CD4-positive, CD25-positive, alpha-beta regulatory T cell (primary cell): ENCODE results near the gene TNS1. TPM values are rescaled to one million over a fixed set of nuclear protein-coding genes. Genes with fewer than 3 reads are reported as not detected.

Experiments
- ATAC-seq, 2 donors: fragments of 150-1000 bp; cut with Tn5 transposase; one replicate each; pipeline ENCODE4 v1.10.0; 2021; ENCODE audit warnings: low read depth in 2 of 2, moderate number of reproducible peaks in 2 of 2, moderate library complexity in 1 of 2
- DNase-seq, 3 donors: peaks; one replicate each; pipeline versions ENCODE4 v3.0.0 to v3.0.0-alpha.2; 2012 to 2022; ENCODE audit warnings: mixed read lengths in 1 of 3
- H3K27ac ChIP-seq: one replicate; pipeline ENCODE4 v1.7.0; 2013; ENCODE audit warnings: mild to moderate bottlenecking, low read length; ENCODE audit not compliant: insufficient read depth, poor library complexity, severe bottlenecking
- H3K27me3 ChIP-seq: one replicate; pipeline ENCODE4 v1.7.0; 2013; ENCODE audit warnings: low read length; ENCODE audit not compliant: control insufficient read depth, insufficient read depth
- H3K36me3 ChIP-seq: one replicate; pipeline ENCODE4 v1.7.0; 2013; ENCODE audit warnings: mild to moderate bottlenecking, low read length, moderate library complexity; ENCODE audit not compliant: control insufficient read depth, insufficient read depth
- H3K4me1 ChIP-seq: 2 replicates; pipeline ENCODE4 v1.7.0; 2013; ENCODE audit warnings: mild to moderate bottlenecking, low read length; ENCODE audit not compliant: insufficient read depth, control insufficient read depth, poor library complexity, severe bottlenecking
- H3K4me3 ChIP-seq: one replicate; pipeline ENCODE4 v1.7.0; 2013; ENCODE audit warnings: low read depth, mild to moderate bottlenecking, low read length, moderate library complexity
- H3K9me3 ChIP-seq, 2 experiments: 1 replicate in 1 of 2; 2 replicates in 1 of 2; pipeline ENCODE4 v1.7.0; 2013; ENCODE audit warnings: low read length in 2 of 2, mild to moderate bottlenecking in 1 of 2, moderate library complexity in 1 of 2; ENCODE audit not compliant: control insufficient read depth in 2 of 2
- H3K27ac Mint-ChIP-seq, 3 donors: one replicate each; pipeline ENCODE4 v1.8.0; 2020 to 2022; ENCODE audit warnings: mild to moderate bottlenecking in 3 of 3, mixed read lengths in 3 of 3, moderate library complexity in 2 of 3
- H3K27me3 Mint-ChIP-seq: one replicate; pipeline ENCODE4 v1.8.0; 2022; ENCODE audit warnings: mild to moderate bottlenecking, mixed read lengths
- H3K36me3 Mint-ChIP-seq: one replicate; pipeline ENCODE4 v1.8.0; 2020; ENCODE audit warnings: mixed read lengths
- H3K4me1 Mint-ChIP-seq, 4 donors: one replicate each; pipeline ENCODE4 v1.8.0; 2020 to 2022; ENCODE audit warnings: mixed read lengths in 4 of 4, mild to moderate bottlenecking in 1 of 4
- H3K4me3 Mint-ChIP-seq, 4 donors: one replicate each; pipeline ENCODE4 v1.8.0; 2020 to 2022; ENCODE audit warnings: mild to moderate bottlenecking in 4 of 4, mixed read lengths in 4 of 4, moderate library complexity in 3 of 4
- H3K9me3 Mint-ChIP-seq, 7 donors: one replicate each; pipeline ENCODE4 v1.8.0; 2020 to 2022; ENCODE audit warnings: mixed read lengths in 7 of 7, mild to moderate bottlenecking in 3 of 7, moderate library complexity in 2 of 7
- polyA plus RNA-seq, 4 donors: library from polyadenylated mRNA; unstranded; fragments of 300-500 nt; fragmentation: Illumina TruSeq; gene quantifications; one replicate each; pipeline ENCODE4 v1.2.3, GENCODE V29; 2021
- total RNA-seq: library from RNA; stranded (reverse); gene quantifications from one replicate; pipeline ENCODE4 v1.2.3, GENCODE V29; 2022

The TNS1 gene
- total and polyA plus RNA-seq, 5 donors from 2014 or later: 0.49 TPM; not detected in 4

DNA sequence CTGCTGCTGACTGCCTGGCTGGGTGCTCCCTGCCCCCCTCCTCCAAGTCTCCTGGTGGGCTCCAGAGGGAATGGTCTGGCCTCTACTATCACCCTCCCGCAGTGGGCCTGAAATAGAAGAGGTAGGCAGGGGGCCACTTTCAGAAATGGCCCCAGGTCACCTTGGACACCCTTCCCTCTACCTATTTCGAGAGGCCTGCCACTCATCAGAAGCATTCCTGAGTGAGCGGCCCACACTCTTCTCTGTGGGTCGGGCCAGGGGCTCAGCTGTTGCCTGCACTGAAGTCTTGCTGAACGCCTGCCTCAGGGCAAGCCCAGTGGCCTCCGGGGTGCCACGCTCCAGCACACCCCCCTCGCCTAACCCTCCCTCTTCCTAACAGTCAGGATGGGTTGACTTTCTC lies 124.9 kb downstream of the TNS1 start:
- no peaks in the 10 kb centered on the region for H3K36me3 ChIP-seq
- H3K9me3 ChIP-seq: no peaks in the 10 kb centered on the region
- no peak overlapping the region for H3K27ac Mint-ChIP-seq
- H3K36me3 Mint-ChIP-seq: no peaks in the 10 kb centered on the region
- ATAC-seq: no peak
- H3K27ac ChIP-seq: no peak overlapping the region
- H3K27me3 Mint-ChIP-seq: no peaks in the 10 kb centered on the region
- H3K9me3 Mint-ChIP-seq: no peaks in the 10 kb centered on the region
- no peaks in the 10 kb centered on the region for H3K4me1 Mint-ChIP-seq
- H3K27me3 ChIP-seq: no peaks in the 10 kb centered on the region
- no peaks in the 10 kb centered on the region for H3K4me1 ChIP-seq
- no peak overlapping the region for H3K4me3 Mint-ChIP-seq
- no peak for DNase-seq
- H3K4me3 ChIP-seq: no peak overlapping the region

DNA sequence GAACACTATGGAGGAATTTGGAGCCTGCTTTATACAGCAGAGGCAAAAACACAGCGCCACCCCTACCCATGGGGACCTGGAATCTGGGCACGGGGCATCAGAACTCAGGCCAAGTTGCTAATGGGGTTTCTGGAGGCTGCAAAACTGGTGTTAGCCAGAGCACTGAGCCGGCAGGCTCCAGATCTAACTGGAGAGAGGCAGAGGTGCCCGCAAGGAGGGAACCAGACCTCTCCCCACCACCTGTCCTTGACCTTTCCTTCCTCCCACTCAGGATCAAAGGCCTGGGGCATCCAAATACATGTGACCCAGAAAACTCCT lies 126.6 kb downstream of the TNS1 start:
- no peaks in the 10 kb centered on the region for H3K4me1 Mint-ChIP-seq
- H3K9me3 Mint-ChIP-seq: no peaks in the 10 kb centered on the region
- H3K4me1 ChIP-seq: no peaks in the 10 kb centered on the region
- no peak overlapping the region for H3K4me3 Mint-ChIP-seq
- no peaks in the 10 kb centered on the region for H3K27me3 ChIP-seq
- DNase-seq (no peak), ATAC-seq (no peak)
- no peak overlapping the region for H3K27ac Mint-ChIP-seq
- no peaks in the 10 kb centered on the region for H3K36me3 Mint-ChIP-seq
- no peaks in the 10 kb centered on the region for H3K27me3 Mint-ChIP-seq
- H3K9me3 ChIP-seq: no peaks in the 10 kb centered on the region
- no peaks in the 10 kb centered on the region for H3K36me3 ChIP-seq
- H3K27ac ChIP-seq: no peak overlapping the region
- no peak overlapping the region for H3K4me3 ChIP-seq

DNA sequence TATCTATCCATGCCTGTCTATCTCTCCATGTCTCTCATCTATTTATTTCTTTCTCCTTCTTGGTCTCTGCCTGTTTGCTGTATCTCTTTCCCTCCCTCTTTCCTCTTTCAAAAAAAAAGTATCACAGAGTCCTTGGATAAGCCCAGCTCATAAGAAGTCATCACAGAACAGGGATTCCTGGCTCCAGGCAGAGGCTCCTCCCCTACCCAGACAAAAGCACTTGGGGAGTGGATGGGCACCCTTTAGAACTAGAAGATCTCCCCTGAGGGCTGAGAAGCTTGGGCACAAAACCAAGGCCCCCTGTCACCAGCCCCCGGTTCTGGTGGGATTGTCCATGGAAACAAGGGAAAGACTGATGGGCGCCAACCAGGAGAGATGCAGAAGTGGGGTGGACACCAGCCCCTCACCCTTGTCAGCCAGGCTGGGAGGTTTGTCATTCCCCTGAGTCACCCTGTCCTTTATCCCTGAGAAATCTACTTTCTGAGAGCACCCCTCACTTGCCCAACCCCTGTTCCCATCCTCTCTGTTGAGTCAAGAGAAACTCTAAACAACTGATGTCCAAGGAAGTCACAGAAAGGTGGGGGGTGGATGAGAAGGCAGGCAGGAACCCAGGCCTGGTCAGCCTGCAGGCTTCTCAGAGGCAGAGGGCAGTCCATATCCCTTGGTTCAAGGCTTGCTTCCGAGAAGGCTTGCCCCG lies 127.1 kb downstream of the TNS1 start:
- no peaks in the 10 kb centered on the region for H3K27me3 ChIP-seq
- H3K27me3 Mint-ChIP-seq: no peaks in the 10 kb centered on the region
- H3K36me3 ChIP-seq: no peaks in the 10 kb centered on the region
- no peak for DNase-seq
- no peak overlapping the region for H3K27ac ChIP-seq
- no peak overlapping the region for H3K4me3 Mint-ChIP-seq
- no peaks in the 10 kb centered on the region for H3K4me1 ChIP-seq
- no peak for ATAC-seq
- no peaks in the 10 kb centered on the region for H3K9me3 ChIP-seq
- H3K36me3 Mint-ChIP-seq: no peaks in the 10 kb centered on the region
- H3K4me3 ChIP-seq: no peak overlapping the region
- H3K27ac Mint-ChIP-seq: no peak overlapping the region
- no peaks in the 10 kb centered on the region for H3K4me1 Mint-ChIP-seq
- no peaks in the 10 kb centered on the region for H3K9me3 Mint-ChIP-seq

DNA sequence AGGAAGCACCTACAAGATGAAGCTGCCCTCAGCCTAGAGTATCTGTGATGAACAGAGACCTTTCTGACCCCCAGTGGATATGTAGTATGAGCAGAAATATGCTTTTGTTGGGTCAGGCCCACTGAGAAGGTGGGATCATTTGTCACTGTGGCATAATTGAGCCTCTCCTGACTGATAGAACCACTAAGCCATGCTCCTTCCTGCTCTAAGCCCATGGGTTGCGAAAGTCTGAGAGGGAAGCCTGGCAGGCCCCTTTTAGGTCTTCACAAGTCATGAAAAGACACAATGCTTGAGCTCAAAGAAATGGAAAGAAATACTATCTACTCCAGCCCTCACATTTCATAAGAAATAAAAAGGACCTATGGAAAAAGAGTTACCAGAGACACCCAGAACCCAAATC lies 127.7 kb downstream of the TNS1 start:
- no peak for DNase-seq
- Histone ChIP-seq H3K27me3 (no peaks in the 10 kb centered on the region), H3K4me3 (no peak overlapping the region), H3K9me3 (no peaks in the 10 kb centered on the region), H3K36me3 (no peaks in the 10 kb centered on the region), H3K27ac (no peak overlapping the region), H3K4me1 (no peaks in the 10 kb centered on the region)
- H3K4me3 Mint-ChIP-seq: no peak overlapping the region
- H3K36me3 Mint-ChIP-seq: no peaks in the 10 kb centered on the region
- no peaks in the 10 kb centered on the region for H3K4me1 Mint-ChIP-seq
- H3K9me3 Mint-ChIP-seq: peaks cover 0 to under 1% (median 0%) of the 10 kb centered on the region in 7 donors
- ATAC-seq: no peak
- no peak overlapping the region for H3K27ac Mint-ChIP-seq
- no peaks in the 10 kb centered on the region for H3K27me3 Mint-ChIP-seq

DNA sequence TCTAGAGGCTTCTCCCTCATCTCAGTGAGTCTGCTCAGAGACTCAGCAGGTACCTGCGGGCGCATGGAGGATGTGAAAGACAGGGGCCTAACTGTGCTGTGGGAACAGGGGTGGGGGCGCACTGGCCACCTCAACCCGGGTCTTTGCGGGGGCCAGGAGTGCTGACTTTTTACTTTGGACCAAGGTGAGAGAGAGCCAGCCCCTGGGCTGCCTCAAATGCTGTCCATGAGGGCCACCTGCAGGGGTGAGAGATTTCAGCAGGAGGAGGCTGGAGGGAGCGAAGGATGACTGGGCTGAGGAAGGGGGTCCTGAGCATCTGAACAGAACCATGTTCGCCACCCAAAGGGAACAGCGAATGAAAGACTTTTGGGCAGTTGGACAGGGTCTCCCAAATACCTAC lies 129.4 kb downstream of the TNS1 start:
- no peak overlapping the region for H3K27ac Mint-ChIP-seq

DNA sequence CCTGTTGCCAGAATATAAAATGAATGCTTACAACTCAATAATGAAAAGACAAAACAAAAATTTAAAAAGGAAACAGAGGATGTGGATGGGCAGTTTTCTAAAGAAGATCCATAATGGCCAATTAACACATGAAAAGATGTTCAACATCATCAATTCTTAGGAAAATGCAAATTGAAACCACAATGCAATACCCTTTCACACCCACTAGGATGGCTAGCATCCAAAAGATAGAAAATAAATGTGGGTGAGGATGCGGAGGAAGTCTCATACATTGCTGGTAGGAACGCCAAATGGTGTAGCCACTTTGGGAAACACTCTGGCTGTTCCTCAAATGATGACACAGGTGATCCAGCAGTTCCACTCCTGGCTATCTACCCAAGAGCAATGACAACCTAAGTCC lies 130.5 kb downstream of the TNS1 start:
- H3K4me1 Mint-ChIP-seq: no peaks in the 10 kb centered on the region
- Histone ChIP-seq H3K9me3 (no peaks in the 10 kb centered on the region), H3K36me3 (no peaks in the 10 kb centered on the region), H3K4me1 (no peaks in the 10 kb centered on the region), H3K4me3 (no peak overlapping the region), H3K27ac (no peak overlapping the region), H3K27me3 (no peaks in the 10 kb centered on the region)
- H3K9me3 Mint-ChIP-seq: peaks cover 0 to 2% (median 0%) of the 10 kb centered on the region in 7 donors
- ATAC-seq (no peak), DNase-seq (no peak)
- no peaks in the 10 kb centered on the region for H3K27me3 Mint-ChIP-seq
- H3K4me3 Mint-ChIP-seq: no peak overlapping the region
- H3K36me3 Mint-ChIP-seq: no peaks in the 10 kb centered on the region
- H3K27ac Mint-ChIP-seq: no peak overlapping the region

More for the DNA sequence above, 129.4 kb downstream of the TNS1 start:
- Histone ChIP-seq H3K27me3 (no peaks in the 10 kb centered on the region), H3K9me3 (no peaks in the 10 kb centered on the region), H3K36me3 (no peaks in the 10 kb centered on the region), H3K4me1 (no peaks in the 10 kb centered on the region), H3K4me3 (no peak overlapping the region), H3K27ac (no peak overlapping the region)
- no peaks in the 10 kb centered on the region for H3K36me3 Mint-ChIP-seq
- H3K4me3 Mint-ChIP-seq: no peak overlapping the region
- DNase-seq (no peak), ATAC-seq (no peak)
- peaks cover 0 to 2% (median 0%) of the 10 kb centered on the region in 7 donors for H3K9me3 Mint-ChIP-seq
- H3K27me3 Mint-ChIP-seq: no peaks in the 10 kb centered on the region
- H3K4me1 Mint-ChIP-seq: no peaks in the 10 kb centered on the region

DNA sequence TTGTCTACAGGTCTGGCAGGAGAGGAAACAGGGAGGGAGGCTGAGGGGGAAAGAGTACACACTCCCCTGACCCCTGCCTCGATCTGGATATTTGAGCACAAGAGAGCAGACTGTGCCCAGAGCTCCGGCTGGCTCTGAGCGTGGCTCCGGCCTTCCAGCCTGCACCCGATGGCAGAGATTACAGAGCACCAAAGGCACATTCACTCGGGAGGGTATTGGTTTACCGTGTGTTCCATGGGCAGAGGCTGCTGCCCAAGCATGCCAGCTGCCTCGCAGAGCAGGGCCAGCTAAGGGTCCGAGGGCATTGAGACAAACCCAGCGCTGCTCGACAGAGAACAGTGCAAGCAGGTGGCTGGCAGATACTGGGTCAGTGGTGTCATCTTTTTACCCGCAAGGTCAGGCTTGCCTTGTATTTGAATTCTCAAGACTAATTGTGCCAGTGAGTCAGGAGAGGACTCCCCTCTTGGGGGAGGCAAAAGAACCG lies 132.2 kb downstream of the TNS1 start:
- H3K9me3 ChIP-seq: no peaks in the 10 kb centered on the region
- Mint-ChIP-seq H3K9me3 (peaks cover 0 to 2% (median 0%) of the 10 kb centered on the region in 7 donors), H3K4me1 (no peaks in the 10 kb centered on the region), H3K27ac (no peak overlapping the region), H3K4me3 (no peak overlapping the region), H3K36me3 (no peaks in the 10 kb centered on the region), H3K27me3 (no peaks in the 10 kb centered on the region)
- DNase-seq (no peak), ATAC-seq (no peak)
- no peak overlapping the region for H3K4me3 ChIP-seq
- H3K27ac ChIP-seq: no peak overlapping the region
- no peaks in the 10 kb centered on the region for H3K36me3 ChIP-seq
- H3K27me3 ChIP-seq: no peaks in the 10 kb centered on the region
- H3K4me1 ChIP-seq: no peaks in the 10 kb centered on the region

DNA sequence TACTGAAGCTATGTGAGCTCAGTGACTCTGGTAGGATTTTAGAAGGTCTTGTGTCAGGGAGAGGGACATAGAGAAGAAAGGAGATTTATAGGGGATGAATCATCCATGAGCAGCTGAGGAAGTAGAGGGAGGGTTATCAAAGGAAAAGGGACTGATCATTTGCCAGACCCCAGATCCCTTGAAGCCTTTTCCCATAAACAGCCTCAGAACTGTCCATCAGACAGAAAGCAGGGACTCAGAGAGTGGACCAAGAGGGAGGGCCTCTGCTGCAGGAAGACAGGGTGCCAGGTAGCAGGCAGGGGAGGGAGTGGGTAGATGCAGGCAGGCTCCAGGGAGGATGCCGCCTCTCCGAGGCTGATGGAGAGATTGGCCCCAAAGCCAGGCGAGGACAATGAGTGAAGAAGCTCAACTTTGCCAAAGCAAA lies 133.9 kb downstream of the TNS1 start:
- Mint-ChIP-seq H3K4me3 (no peak overlapping the region), H3K9me3 (peaks cover 0 to 2% (median 0%) of the 10 kb centered on the region in 7 donors), H3K36me3 (no peaks in the 10 kb centered on the region), H3K27me3 (no peaks in the 10 kb centered on the region), H3K27ac (no peak overlapping the region), H3K4me1 (no peaks in the 10 kb centered on the region)
- Histone ChIP-seq H3K36me3 (no peaks in the 10 kb centered on the region), H3K4me1 (no peaks in the 10 kb centered on the region), H3K4me3 (no peak overlapping the region), H3K27ac (no peak overlapping the region), H3K27me3 (no peaks in the 10 kb centered on the region), H3K9me3 (no peaks in the 10 kb centered on the region)
- ATAC-seq (no peak), DNase-seq (no peak)
